Activated CD8-positive, alpha-beta memory T cell treated with anti-CD3 and anti-CD28 coated beads, Interleukin-2, amount 10 ng/mL, durations not matched to agents 7 days and 5 days (primary cell): ENCODE measurements around the gene DPYD. TPM values are rescaled to one million over a fixed set of nuclear protein-coding genes. Genes with fewer than 3 reads are reported as not detected.

Experiments used
- ATAC-seq: fragments of 150-1000 bp; cut with Tn5 transposase; one replicate; pipeline ENCODE4 v1.10.0; 2021; ENCODE audit warnings: moderate library complexity
- CTCF ChIA-PET: fragments of 350-600 bp; sonication (Branson Sonifier 250); formaldehyde crosslinking; loops from one replicate; lab custom pipeline; 2021; ENCODE audit warnings: antibody characterized with exemption; lab: Charles Lee
- DNase-seq: peaks from one replicate; pipeline ENCODE4 v3.0.0-alpha.2; 2020
- H3K27ac Mint-ChIP-seq: one replicate; pipeline ENCODE4 v1.8.0; 2021; ENCODE audit warnings: mild to moderate bottlenecking, mixed read lengths
- H3K27me3 Mint-ChIP-seq: one replicate; pipeline ENCODE4 v1.8.0; 2021; ENCODE audit warnings: mixed read lengths
- H3K36me3 Mint-ChIP-seq: one replicate; pipeline ENCODE4 v1.8.0; 2021; ENCODE audit warnings: mild to moderate bottlenecking, mixed read lengths
- H3K4me1 Mint-ChIP-seq: one replicate; pipeline ENCODE4 v1.8.0; 2021; ENCODE audit warnings: mixed read lengths
- H3K4me3 Mint-ChIP-seq: one replicate; pipeline ENCODE4 v1.8.0; 2021; ENCODE audit warnings: mild to moderate bottlenecking, moderate library complexity, mixed read lengths
- H3K9me3 Mint-ChIP-seq: one replicate; pipeline ENCODE4 v1.8.0; 2022; ENCODE audit warnings: low read depth, mixed read lengths
- total RNA-seq, 2 experiments: library from RNA; stranded (reverse); gene quantifications; one replicate each; pipeline ENCODE4 v1.2.3, GENCODE V29; 2021

Gene DPYD
- total RNA-seq, 2 experiments from 2014 or later, result 31.4 to 42.3 TPM

DNA sequence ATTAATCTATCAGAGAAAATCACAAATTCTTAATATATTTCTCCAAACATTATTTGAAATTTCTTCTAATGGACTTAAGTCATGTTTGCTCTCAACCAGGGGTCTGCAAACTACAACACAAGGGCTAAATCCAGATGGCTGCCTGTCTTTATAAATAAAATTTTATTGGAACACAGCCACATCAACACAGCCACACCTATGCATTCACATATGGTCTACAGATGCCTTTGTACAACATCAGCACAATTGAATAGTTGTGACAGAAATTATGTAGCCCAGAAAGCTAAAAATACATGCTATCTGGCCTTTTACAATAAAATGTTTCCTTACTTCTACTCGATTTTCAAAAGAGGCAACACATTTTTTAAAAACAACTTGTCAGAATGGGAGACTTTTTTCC is 103.9 kb downstream of the DPYD start:
- CTCF ChIA-PET, result no interaction called here
- DNase-seq (no peak), ATAC-seq (no peak)
- Mint-ChIP-seq H3K27ac (no peak overlapping the region), H3K9me3 (no peaks in the 10 kb centered on the region), H3K4me3 (no peak overlapping the region), H3K27me3 (no peaks in the 10 kb centered on the region), H3K36me3 (no peaks in the 10 kb centered on the region), H3K4me1 (peaks cover 4% of the 10 kb centered on the region)

GRCh38 chr1:97814804-97815203 is 106.0 kb downstream of the DPYD start:
- Mint-ChIP-seq H3K27me3 (no peaks in the 10 kb centered on the region), H3K9me3 (no peaks in the 10 kb centered on the region), H3K4me1 (peaks cover 4% of the 10 kb centered on the region), H3K27ac (no peak overlapping the region), H3K36me3 (peaks cover 2% of the 10 kb centered on the region), H3K4me3 (no peak overlapping the region)
- ATAC-seq (no peak), DNase-seq (no peak)
- CTCF ChIA-PET, result no interaction called here

- CTCF ChIA-PET, result no interaction called here
- Mint-ChIP-seq H3K9me3 (peaks cover 4% of the 10 kb centered on the region), H3K36me3 (peaks cover 7% of the 10 kb centered on the region)
Measured at GRCh38 chr1:97814121-97814520, 106.7 kb downstream of the DPYD start.

DNA sequence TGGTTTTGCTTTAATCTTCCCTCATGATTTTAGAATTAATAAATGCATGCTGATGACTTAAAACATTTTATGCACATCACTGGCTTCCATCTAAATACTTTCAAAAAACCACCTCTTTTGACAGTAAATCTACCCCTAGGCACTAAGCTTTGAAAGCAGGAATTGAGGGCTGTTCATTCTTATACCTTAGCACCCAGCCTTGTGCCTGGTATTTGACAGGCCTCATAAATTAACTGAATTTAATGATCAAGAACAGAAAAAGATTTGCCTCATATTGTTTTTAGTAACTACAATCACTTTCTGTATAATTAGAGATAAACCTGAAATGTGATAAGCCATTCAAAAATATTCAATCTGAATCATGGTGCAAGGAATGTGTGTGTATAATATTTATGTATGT is 108.8 kb downstream of the DPYD start:
- Mint-ChIP-seq H3K27me3 (no peaks in the 10 kb centered on the region), H3K4me1 (peaks cover 4% of the 10 kb centered on the region), H3K36me3 (peaks cover 7% of the 10 kb centered on the region), H3K27ac (no peak overlapping the region), H3K4me3 (no peak overlapping the region), H3K9me3 (peaks cover 4% of the 10 kb centered on the region)
- CTCF ChIA-PET, result no interaction called here
- no peak for DNase-seq
- ATAC-seq, result no peak

More at GRCh38 chr1:97814121-97814520, 106.7 kb downstream of the DPYD start:
- ATAC-seq, result no peak
- Mint-ChIP-seq H3K4me3 (no peak overlapping the region), H3K4me1 (peaks cover 4% of the 10 kb centered on the region), H3K27ac (no peak overlapping the region), H3K27me3 (no peaks in the 10 kb centered on the region)
- DNase-seq, result no peak

GRCh38 chr1:97806996-97807520 is 113.8 kb downstream of the DPYD start:
- ATAC-seq, result no peak
- Mint-ChIP-seq H3K27me3 (no peaks in the 10 kb centered on the region), H3K4me3 (no peak overlapping the region), H3K4me1 (no peaks in the 10 kb centered on the region), H3K9me3 (peaks cover 4% of the 10 kb centered on the region), H3K27ac (no peak overlapping the region), H3K36me3 (peaks cover 7% of the 10 kb centered on the region)
- CTCF ChIA-PET, result no interaction called here
- DNase-seq, result no peak

GRCh38 chr1:97806326-97806725 is 114.5 kb downstream of the DPYD start:
- CTCF ChIA-PET, result no interaction called here
- no peaks in the 10 kb centered on the region for H3K27me3 Mint-ChIP-seq

DNA sequence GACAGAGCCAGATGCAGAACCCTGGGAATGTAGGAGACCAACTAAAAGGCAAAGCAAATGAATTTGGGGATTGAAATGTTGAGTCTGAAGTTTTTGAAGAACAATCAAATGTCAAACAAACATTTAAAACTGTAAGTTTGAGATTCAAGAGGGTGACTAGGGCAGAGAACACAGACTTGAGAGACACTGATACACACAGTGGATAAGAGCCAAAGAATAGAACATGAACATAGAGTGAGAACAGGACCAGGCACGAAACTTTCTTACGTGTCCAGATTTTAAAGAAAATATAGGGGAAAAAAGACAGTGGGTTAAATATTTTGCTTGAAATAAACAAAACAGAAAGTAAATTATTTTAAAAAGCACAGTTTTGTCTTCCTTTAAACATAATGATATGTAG is 115.7 kb downstream of the DPYD start:
- DNase-seq, result no peak
- CTCF ChIA-PET, result interaction anchor here (1.2 kb wide), 1 partner anchor 9 kb away, joined by 4 read pairs; no protein-coding TSS in a partner anchor
- no peaks in the 10 kb centered on the region for H3K4me1 Mint-ChIP-seq
- no peak overlapping the region for H3K27ac Mint-ChIP-seq
- H3K27me3 Mint-ChIP-seq, result no peaks in the 10 kb centered on the region
- H3K4me3 Mint-ChIP-seq, result no peak overlapping the region
- ATAC-seq, result no peak
- H3K36me3 Mint-ChIP-seq, result peaks cover 5% of the 10 kb centered on the region
- peaks cover 4% of the 10 kb centered on the region for H3K9me3 Mint-ChIP-seq

More at GRCh38 chr1:97806326-97806725, 114.5 kb downstream of the DPYD start:
- Mint-ChIP-seq H3K4me3 (no peak overlapping the region), H3K36me3 (peaks cover 7% of the 10 kb centered on the region), H3K4me1 (no peaks in the 10 kb centered on the region), H3K27ac (no peak overlapping the region), H3K9me3 (peaks cover 4% of the 10 kb centered on the region)
- ATAC-seq (no peak), DNase-seq (no peak)

DNA sequence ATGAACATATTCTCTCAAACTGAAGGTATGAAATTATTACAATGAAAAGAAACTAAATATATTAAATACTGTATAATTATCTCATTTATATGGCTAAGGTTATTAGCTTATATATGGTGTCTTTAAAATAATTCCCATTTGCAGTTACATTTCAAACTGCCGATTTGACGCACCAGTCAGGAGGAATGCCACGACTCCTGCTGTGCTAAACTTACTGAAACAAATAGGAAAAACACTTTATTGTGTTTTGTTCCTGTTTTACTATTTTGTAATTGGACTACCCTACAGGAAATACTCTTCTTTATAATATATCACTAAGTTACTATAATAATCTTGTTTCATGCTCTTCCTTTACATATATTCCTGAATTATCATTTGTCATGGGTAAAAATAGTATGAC is 117.8 kb downstream of the DPYD start:
- Mint-ChIP-seq H3K4me3 (no peak overlapping the region), H3K9me3 (no peaks in the 10 kb centered on the region), H3K27ac (no peak overlapping the region), H3K27me3 (no peaks in the 10 kb centered on the region), H3K36me3 (peaks cover 3% of the 10 kb centered on the region), H3K4me1 (no peaks in the 10 kb centered on the region)
- DNase-seq, result no peak
- CTCF ChIA-PET, result no interaction called here
- no peak for ATAC-seq

- no peak overlapping the region for H3K27ac Mint-ChIP-seq
- no peak for ATAC-seq
Measured at GRCh38 chr1:97802011-97802410, 118.8 kb downstream of the DPYD start.

GRCh38 chr1:97797403-97798183 is 123.2 kb downstream of the DPYD start:
- ATAC-seq (no peak), DNase-seq (no peak)
- peaks cover 9% of the 10 kb centered on the region for H3K36me3 Mint-ChIP-seq
- no peaks in the 10 kb centered on the region for H3K9me3 Mint-ChIP-seq
- H3K27me3 Mint-ChIP-seq, result no peaks in the 10 kb centered on the region
- CTCF ChIA-PET, result no interaction called here
- H3K27ac Mint-ChIP-seq, result no peak overlapping the region
- no peak overlapping the region for H3K4me3 Mint-ChIP-seq
- peaks cover 1% of the 10 kb centered on the region for H3K4me1 Mint-ChIP-seq

More at GRCh38 chr1:97802011-97802410, 118.8 kb downstream of the DPYD start:
- Mint-ChIP-seq H3K9me3 (no peaks in the 10 kb centered on the region), H3K27me3 (no peaks in the 10 kb centered on the region), H3K4me1 (no peaks in the 10 kb centered on the region), H3K36me3 (peaks cover 3% of the 10 kb centered on the region), H3K4me3 (no peak overlapping the region)
- CTCF ChIA-PET, result no interaction called here
- no peak for DNase-seq

DNA sequence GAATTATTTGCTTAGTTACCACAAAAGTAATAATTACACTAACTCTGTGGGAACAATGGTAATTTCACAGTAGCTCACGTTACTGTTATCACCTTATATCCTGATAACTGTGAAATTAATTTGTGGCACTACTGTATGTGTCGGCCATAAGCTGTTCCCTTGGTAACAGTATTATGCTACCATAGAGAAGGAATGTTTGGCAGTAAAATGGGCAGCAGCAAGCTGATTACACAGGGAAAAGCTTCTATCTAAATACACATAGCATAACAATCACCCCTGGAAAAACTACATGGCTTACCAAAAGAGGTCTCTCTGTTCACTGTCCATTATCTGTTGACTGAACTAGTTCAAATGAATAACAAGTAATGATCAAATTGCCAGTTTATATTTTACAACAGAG is 124.1 kb downstream of the DPYD start:
- H3K4me3 Mint-ChIP-seq, result no peak overlapping the region
- CTCF ChIA-PET, result interaction anchor here (1.0 kb wide), 1 partner anchor 8 kb away, joined by 4 read pairs; no protein-coding TSS in a partner anchor
- H3K27me3 Mint-ChIP-seq, result no peaks in the 10 kb centered on the region
- peaks cover 9% of the 10 kb centered on the region for H3K36me3 Mint-ChIP-seq
- no peaks in the 10 kb centered on the region for H3K9me3 Mint-ChIP-seq
- DNase-seq (no peak), ATAC-seq (no peak)
- no peak overlapping the region for H3K27ac Mint-ChIP-seq
- peaks cover 5% of the 10 kb centered on the region for H3K4me1 Mint-ChIP-seq

DNA sequence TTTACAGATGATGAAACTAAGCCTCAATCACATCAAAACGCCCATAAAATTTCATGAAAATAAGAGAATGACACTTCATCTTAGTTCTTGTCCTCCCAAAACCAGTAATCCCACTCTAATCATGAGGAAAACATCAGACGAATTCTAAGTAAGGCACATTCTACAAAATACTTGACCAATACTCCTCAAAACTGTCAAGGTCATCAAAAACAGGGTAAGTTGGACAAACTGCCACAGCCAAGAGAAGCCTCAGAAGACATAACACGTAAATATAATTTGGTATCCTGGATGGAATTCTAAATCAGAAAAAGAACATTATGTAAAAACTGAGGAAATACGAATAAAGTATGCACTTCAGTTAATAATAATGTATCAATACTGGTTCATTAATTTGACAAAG is 128.2 kb downstream of the DPYD start:
- peaks cover 8% of the 10 kb centered on the region for H3K36me3 Mint-ChIP-seq
- H3K27ac Mint-ChIP-seq, result no peak overlapping the region

GRCh38 chr1:97791251-97791650 is 129.6 kb downstream of the DPYD start:
- DNase-seq (no peak), ATAC-seq (peak; percentile 47)
- CTCF ChIA-PET, result no interaction called here
- no peak overlapping the region for H3K27ac Mint-ChIP-seq
- H3K4me3 Mint-ChIP-seq, result no peak overlapping the region
- peaks cover 27% of the 10 kb centered on the region for H3K4me1 Mint-ChIP-seq
- no peaks in the 10 kb centered on the region for H3K27me3 Mint-ChIP-seq
- peaks cover 8% of the 10 kb centered on the region for H3K36me3 Mint-ChIP-seq
- H3K9me3 Mint-ChIP-seq, result no peaks in the 10 kb centered on the region

More for the DNA sequence above, 128.2 kb downstream of the DPYD start:
- ATAC-seq (no peak), DNase-seq (no peak)
- Mint-ChIP-seq H3K9me3 (no peaks in the 10 kb centered on the region), H3K27me3 (no peaks in the 10 kb centered on the region), H3K4me3 (no peak overlapping the region), H3K4me1 (peaks cover 27% of the 10 kb centered on the region)
- CTCF ChIA-PET, result no interaction called here

- Mint-ChIP-seq H3K27ac (no peak overlapping the region), H3K27me3 (no peaks in the 10 kb centered on the region), H3K4me3 (no peak overlapping the region), H3K9me3 (no peaks in the 10 kb centered on the region), H3K4me1 (peaks cover 26% of the 10 kb centered on the region), H3K36me3 (peaks cover 2% of the 10 kb centered on the region)
- DNase-seq, result no peak
- CTCF ChIA-PET, result no interaction called here
- no peak for ATAC-seq
Measured at GRCh38 chr1:97787231-97787630, 133.6 kb downstream of the DPYD start.
